Body of pancreas (tissue), 4 donors: ENCODE data around the gene DPP7. TPM values are rescaled to one million over a fixed set of nuclear protein-coding genes. Genes with fewer than 3 reads are reported as not detected.
A peak's percentile ranks its signal among the peaks of the same experiment; 100 is the strongest.

Experiments
- ATAC-seq: fragments of 150-250 bp; one replicate; pipeline ENCODE4 v1.9.1; 2016
- DNase-seq, 4 donors: peaks; one replicate each; pipeline ENCODE4 v3.0.0-alpha.2; 2019
- H3K27ac ChIP-seq, 4 donors: fragments of 200-600 bp; sonication (generic); 1 replicate in 3 of 4; 2 replicates in 1 of 4; pipeline versions ENCODE4 v1.5.1 to v1.6.1; 2016 to 2019; ENCODE audit warnings: mild to moderate bottlenecking in 1 of 4, mixed read lengths in 1 of 4, moderate library complexity in 1 of 4
- H3K27me3 ChIP-seq, 2 donors: fragments of 200-600 bp; sonication (generic); one replicate each; pipeline ENCODE4 v1.6.0; 2016; ENCODE audit warnings: mild to moderate bottlenecking in 1 of 2
- H3K36me3 ChIP-seq, 2 donors: fragments of 200-600 bp; sonication (generic); replicated peaks in 1 of 2; 2 replicates each; pipeline ENCODE4 v1.5.1; 2016; ENCODE audit warnings: low read depth in 2 of 2; ENCODE audit not compliant: insufficient read depth in 1 of 2
- H3K4me1 ChIP-seq: fragments of 200-600 bp; sonication (generic); one replicate; pipeline ENCODE4 v1.6.0; 2016
- H3K4me3 ChIP-seq, 2 donors: fragments of 200-600 bp; sonication (generic); 1 replicate in 1 of 2; 2 replicates in 1 of 2; pipeline ENCODE4 v1.5.1; 2016 to 2019
- H3K9me3 ChIP-seq, 3 donors: fragments of 200-600 bp; sonication (generic); 1 replicate in 2 of 3; 2 replicates in 1 of 3; pipeline ENCODE4 v1.5.1; 2016
- CTCF ChIP-seq, 7 experiments: fragments of 450-650 bp in 4 of 7; fragments of 200-600 bp in 3 of 7; sonication (generic) in 3 of 7; IDR thresholded peaks; one replicate each; pipeline ENCODE4 v1.5.1; 2016 to 2019; ENCODE audit warnings: antibody characterized with exemption in 7 of 7
- POLR2A ChIP-seq, 3 donors: fragments of 450-650 bp; IDR thresholded peaks; one replicate each; pipeline ENCODE4 v1.6.1; 2016; ENCODE audit warnings: antibody characterized with exemption in 3 of 3, mild to moderate bottlenecking in 2 of 3
- WGBS, 2 donors: methylation state at CpG; one replicate each; pipeline ENCODE4 v1.1.5; 2017; 5-methylcytosine and 5-hydroxymethylcytosine counted together
- intact Hi-C: fragments of 100-400 bp; cut with DNase I; formaldehyde crosslinking; loops from one replicate; pipeline ENCODE4 v1.15.1; 2023
- total RNA-seq, 2 donors: library from RNA; depleted of rRNA; stranded (reverse); fragments of >200 nt; gene quantifications; one replicate each; pipeline ENCODE4 v1.1.0, GENCODE V29; 2016

Gene DPP7
- total RNA-seq, 2 donors from 2014 or later = 137 to 171 TPM

- TF ChIP-seq POLR2A (IDR thresholded peaks at IDR 0.05) (peak in 2 of 3 donors; percentile 28 to 41), CTCF (IDR thresholded peaks at IDR 0.05) (no peak)
- H3K4me1 ChIP-seq = peaks cover 24% of the 10 kb centered on the region
Measured at GRCh38 chr9:137070201-137070905, 44.2 kb downstream of the DPP7 start, which contains the start of gene SAPCD2. Gene SAPCD2 (minus strand): TSS chr9:137070557. CDS start chr9:137070460, 97 bp downstream.

GRCh38 chr9:137069508-137070091 is 44.9 kb downstream of the DPP7 start:
- Histone ChIP-seq H3K36me3 (no peaks in the 10 kb centered on the region), H3K4me3 (no peak overlapping the region), H3K27ac (no peak overlapping the region), H3K4me1 (peaks cover 24% of the 10 kb centered on the region), H3K9me3 (no peaks in the 10 kb centered on the region), H3K27me3 (no peaks in the 10 kb centered on the region)
- no peak for ATAC-seq
- TF ChIP-seq CTCF (IDR thresholded peaks at IDR 0.05) (no peak), POLR2A (IDR thresholded peaks at IDR 0.05) (no peak)
- DNase-seq = no peak
- intact Hi-C loops = no loop called here
- 6% methylated on average over 51 of the region's 52 CpGs; no CpG with 5 or more reads in 1 of the 2 donors for WGBS, 2 donors

More at GRCh38 chr9:137070201-137070905, 44.2 kb downstream of the DPP7 start, which contains the start of gene SAPCD2:
- Histone ChIP-seq H3K36me3 (no peaks in the 10 kb centered on the region), H3K9me3 (no peaks in the 10 kb centered on the region), H3K4me3 (no peak within 1 kb of the TSS), H3K27ac (peak within 1 kb of the TSS; percentile 40 to 88 (median 72)), H3K27me3 (no peaks in the 10 kb centered on the region)
- 0 to 1% methylated on average over 30 to 72 of the region's 74 CpGs for WGBS, 2 donors
- intact Hi-C loops = no loop called here
- DNase-seq (peak; percentile 86 to 94 (median 92)), ATAC-seq (peak; percentile 91)

GRCh38 chr9:137068539-137069507 is 45.7 kb downstream of the DPP7 start:
- DNase-seq (no peak), ATAC-seq (no peak)
- H3K36me3 ChIP-seq = no peaks in the 10 kb centered on the region
- H3K27me3 ChIP-seq = no peaks in the 10 kb centered on the region
- intact Hi-C loops = no loop called here
- H3K4me1 ChIP-seq = peaks cover 29% of the 10 kb centered on the region
- WGBS, 2 donors = 78 to 87% methylated on average over 3 to 17 of the region's 17 CpGs
- H3K27ac ChIP-seq = no peak overlapping the region
- TF ChIP-seq POLR2A (IDR thresholded peaks at IDR 0.05) = no peak
- no peak for TF ChIP-seq CTCF (IDR thresholded peaks at IDR 0.05)
- no peaks in the 10 kb centered on the region for H3K9me3 ChIP-seq
- no peak overlapping the region for H3K4me3 ChIP-seq

- H3K36me3 ChIP-seq = no peaks in the 10 kb centered on the region
- no peak overlapping the region for H3K27ac ChIP-seq
- ATAC-seq = peak; percentile 47
- TF ChIP-seq CTCF (IDR thresholded peaks at IDR 0.05) = peak; percentile 56 to 94 (median 86)
- TF ChIP-seq POLR2A (IDR thresholded peaks at IDR 0.05) = no peak
- H3K9me3 ChIP-seq = no peaks in the 10 kb centered on the region
- H3K27me3 ChIP-seq = no peaks in the 10 kb centered on the region
- H3K4me3 ChIP-seq = no peak overlapping the region
- peak; percentile 84 to 87 (median 84) for DNase-seq
- WGBS, 2 donors = 49 to 69% methylated on average over 7 to 12 of the region's 12 CpGs
- intact Hi-C loops = no loop called here
- H3K4me1 ChIP-seq = peaks cover 30% of the 10 kb centered on the region
Measured at GRCh38 chr9:137067860-137068538, 46.5 kb downstream of the DPP7 start.
